Esophagus squamous epithelium (tissue), 5 donors: ENCODE measurements around the gene CLTA. TPM values are rescaled to one million over a fixed set of nuclear protein-coding genes. Genes with fewer than 3 reads are reported as not detected.
A peak's percentile ranks its signal among the peaks of the same experiment; 100 is the strongest.

Experiments used
- DNase-seq: peaks from one replicate; lab custom pipeline; 2025; lab: John Stamatoyannopoulos, UW
- H3K27ac ChIP-seq, 4 donors: fragments of 200-600 bp; sonication (generic); one replicate each; pipeline ENCODE4 v1.5.1; 2016 to 2019; ENCODE audit warnings: mild to moderate bottlenecking in 1 of 4
- H3K27me3 ChIP-seq, 4 donors: fragments of 200-600 bp; sonication (generic); 1 replicate in 3 of 4; 2 replicates in 1 of 4; pipeline versions ENCODE4 v1.5.1 to v1.6.0; 2017 to 2021; ENCODE audit warnings: antibody characterized with exemption in 1 of 4
- H3K36me3 ChIP-seq, 3 donors: fragments of 200-600 bp; sonication (generic); one replicate each; pipeline ENCODE4 v1.5.1; 2016 to 2019
- H3K4me1 ChIP-seq, 3 donors: fragments of 200-600 bp; sonication (generic); one replicate each; pipeline ENCODE4 v1.5.1; 2017 to 2019
- H3K4me3 ChIP-seq, 4 donors: fragments of 200-600 bp; sonication (generic); 1 replicate in 3 of 4; 2 replicates in 1 of 4; pipeline ENCODE4 v1.5.1; 2016 to 2019; ENCODE audit warnings: mild to moderate bottlenecking in 2 of 4, moderate library complexity in 1 of 4
- H3K9me3 ChIP-seq, 3 donors: fragments of 200-600 bp; sonication (generic); one replicate each; pipeline ENCODE4 v1.5.1; 2016 to 2019
- CTCF ChIP-seq, 6 experiments: fragments of 450-650 bp in 4 of 6; fragments of 200-600 bp in 2 of 6; sonication (generic) in 2 of 6; IDR thresholded peaks; one replicate each; pipeline ENCODE4 v1.5.1; 2016 to 2019; ENCODE audit warnings: antibody characterized with exemption in 6 of 6, mild to moderate bottlenecking in 4 of 6, moderate library complexity in 4 of 6
- POLR2A ChIP-seq, 4 donors: fragments of 450-650 bp; IDR thresholded peaks; one replicate each; pipeline ENCODE4 v1.6.1; 2017; ENCODE audit warnings: antibody characterized with exemption in 4 of 4, mild to moderate bottlenecking in 4 of 4, moderate library complexity in 3 of 4
- WGBS, 2 donors: methylation state at CpG; one replicate each; pipeline ENCODE4 v1.1.5; 2018; 5-methylcytosine and 5-hydroxymethylcytosine counted together
- intact Hi-C: fragments of 100-400 bp; cut with DNase I; formaldehyde crosslinking; loops from one replicate; pipeline ENCODE4 v1.15.0; 2022
- total RNA-seq, 4 donors: library from RNA; depleted of rRNA; stranded (reverse); fragments of >200 nt; gene quantifications; one replicate each; pipeline ENCODE4 v1.1.0, GENCODE V29; 2016
- donor health status: DM: yes; HTN: yes; CAD: no.

The CLTA gene
- total RNA-seq, 4 donors from 2014 or later: 165 to 215 (median 167) TPM

GRCh38 chr9:36192196-36192595, 1.5 kb downstream of the CLTA start:
- Histone ChIP-seq H3K4me3 (peak overlapping the region; percentile 65 to 98 (median 71)), H3K4me1 (peaks cover 27 to 54% (median 36%) of the 10 kb centered on the region in 3 donors), H3K27me3 (no peaks in the 10 kb centered on the region), H3K9me3 (no peaks in the 10 kb centered on the region), H3K36me3 (peaks cover 0 to 23% (median 0%) of the 10 kb centered on the region in 3 donors), H3K27ac (peak overlapping the region in 1 of 4 donors; percentile 93)
- no peak for DNase-seq
- no peak for TF ChIP-seq CTCF (IDR thresholded peaks at IDR 0.05)
- no peak for TF ChIP-seq POLR2A (IDR thresholded peaks at IDR 0.05)
- intact Hi-C loops: no loop called here
- 59% methylated on average over 4 of the region's 4 CpGs for WGBS, 2 donors

- Histone ChIP-seq H3K4me3 (peak overlapping the region in 2 of 4 donors; percentile 65 to 98), H3K27ac (no peak overlapping the region), H3K4me1 (peaks cover 27 to 54% (median 36%) of the 10 kb centered on the region in 3 donors), H3K36me3 (peaks cover 0 to 31% (median 0%) of the 10 kb centered on the region in 3 donors), H3K9me3 (no peaks in the 10 kb centered on the region), H3K27me3 (no peaks in the 10 kb centered on the region)
- intact Hi-C loops: no loop called here
- no peak for DNase-seq
- WGBS, 2 donors: 66 to 70% methylated on average over 3 of the region's 3 CpGs
- TF ChIP-seq POLR2A (IDR thresholded peaks at IDR 0.05): no peak
Measured at GRCh38 chr9:36193023-36193422, 2.3 kb downstream of the CLTA start.

- peak overlapping the region in 1 of 4 donors; percentile 4 for H3K4me3 ChIP-seq
- H3K4me1 ChIP-seq: peaks cover 27 to 54% (median 36%) of the 10 kb centered on the region in 3 donors
Measured at GRCh38 chr9:36194326-36195000, 3.7 kb downstream of the CLTA start.

GRCh38 chr9:36204906-36205547, 14.3 kb downstream of the CLTA start:
- Histone ChIP-seq H3K36me3 (peaks cover 19 to 100% (median 70%) of the 10 kb centered on the region in 3 donors), H3K27me3 (no peaks in the 10 kb centered on the region), H3K9me3 (no peaks in the 10 kb centered on the region), H3K27ac (no peak overlapping the region), H3K4me1 (peaks cover 0 to 27% (median 9%) of the 10 kb centered on the region in 3 donors), H3K4me3 (no peak overlapping the region)
- WGBS, 2 donors: 86% methylated on average over 7 to 8 of the region's 11 CpGs
- intact Hi-C loops: no loop called here
- TF ChIP-seq POLR2A (IDR thresholded peaks at IDR 0.05) (no peak), CTCF (IDR thresholded peaks at IDR 0.05) (no peak)
- no peak for DNase-seq

More at GRCh38 chr9:36194326-36195000, 3.7 kb downstream of the CLTA start:
- Histone ChIP-seq H3K9me3 (no peaks in the 10 kb centered on the region), H3K27me3 (no peaks in the 10 kb centered on the region), H3K36me3 (peaks cover 8 to 45% (median 9%) of the 10 kb centered on the region in 3 donors), H3K27ac (peak overlapping the region in 1 of 4 donors; percentile 18)
- intact Hi-C loops: no loop called here
- WGBS, 2 donors: 18 to 25% methylated on average over 4 of the region's 4 CpGs
- no peak for DNase-seq
- TF ChIP-seq CTCF (IDR thresholded peaks at IDR 0.05) (no peak), POLR2A (IDR thresholded peaks at IDR 0.05) (no peak)

DNA sequence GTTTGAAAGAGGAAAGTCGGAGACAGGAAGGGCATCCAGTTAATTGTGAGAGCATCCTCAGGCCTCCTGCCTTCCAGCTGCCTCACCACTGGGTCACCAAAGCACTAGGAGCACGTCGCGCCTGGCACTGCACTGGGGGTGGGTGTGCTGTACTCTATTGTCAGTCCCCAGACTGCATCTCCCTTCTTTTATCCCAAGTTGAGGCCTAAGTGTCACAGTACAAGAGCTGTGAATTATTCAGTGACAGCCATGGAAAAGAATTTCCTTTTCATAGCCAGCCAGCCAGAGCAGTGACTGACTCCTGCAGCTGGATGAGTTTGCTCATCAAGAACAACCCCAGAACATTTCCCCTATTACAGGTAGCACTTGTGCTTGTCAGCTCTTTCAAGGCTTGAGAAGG, 16.3 kb downstream of the CLTA start:
- Histone ChIP-seq H3K27ac (peak overlapping the region in 1 of 4 donors; percentile 5), H3K4me3 (no peak overlapping the region), H3K4me1 (peaks cover 0 to 42% (median 9%) of the 10 kb centered on the region in 3 donors), H3K9me3 (no peaks in the 10 kb centered on the region), H3K27me3 (no peaks in the 10 kb centered on the region), H3K36me3 (peaks cover 27 to 100% (median 61%) of the 10 kb centered on the region in 3 donors)
- intact Hi-C loops: no loop called here
- no peak for DNase-seq
- TF ChIP-seq CTCF (IDR thresholded peaks at IDR 0.05) (no peak), POLR2A (IDR thresholded peaks at IDR 0.05) (no peak)
- 76 to 86% methylated on average over 4 of the region's 4 CpGs for WGBS, 2 donors
